HepG2 (cell line): ENCODE measurements around the gene PTGIS. TPM values are rescaled to one million over a fixed set of nuclear protein-coding genes. Genes with fewer than 3 reads are reported as not detected.
A peak's percentile ranks its signal among the peaks of the same experiment; 100 is the strongest.

Experiments used
- BCL3 ChIP-seq: sonication (generic); formaldehyde crosslinking; IDR thresholded peaks from 2 replicates; pipeline ENCODE4 v1.5.1; 2020; ENCODE audit warnings: mild to moderate bottlenecking, missing genetic modification reagents, moderate library complexity
- CSRNP2 ChIP-seq: sonication (generic); formaldehyde crosslinking; conservative IDR thresholded peaks from 2 replicates; pipeline ENCODE4 v1.8.0; 2022; ENCODE audit warnings: low read depth, missing genetic modification reagents
- ELF1 ChIP-seq: sonication (generic); formaldehyde crosslinking; IDR thresholded peaks from 2 replicates; pipeline ENCODE4 v1.4.0; 2020; ENCODE audit warnings: missing genetic modification reagents
- FOXK1 ChIP-seq: sonication (generic); formaldehyde crosslinking; IDR thresholded peaks from 2 replicates; pipeline ENCODE4 v1.4.0; 2020; ENCODE audit warnings: low read depth, missing genetic modification reagents, borderline replicate concordance
- HMGXB3 ChIP-seq: sonication (generic); formaldehyde crosslinking; IDR thresholded peaks from 2 replicates; pipeline ENCODE4 v1.4.0; 2020; ENCODE audit warnings: missing genetic modification reagents, borderline replicate concordance
- MLX ChIP-seq: IDR thresholded peaks from 2 replicates; pipeline ENCODE4 v1.6.1; 2016
- PRPF4 ChIP-seq: fragments of 200-400 bp; formaldehyde crosslinking; IDR thresholded peaks from 2 replicates; pipeline ENCODE4 v1.6.1; 2016; ENCODE audit warnings: low read length, low read depth; ENCODE audit not compliant: poor library complexity, severe bottlenecking
- RAD51 ChIP-seq: fragments of 450-650 bp; IDR thresholded peaks from 2 replicates; pipeline ENCODE4 v1.6.1; 2016; ENCODE audit warnings: borderline replicate concordance
- STAG1 ChIP-seq: sonication (generic); formaldehyde crosslinking; IDR thresholded peaks from 2 replicates; pipeline ENCODE4 v1.4.0; 2020; ENCODE audit warnings: missing genetic modification reagents
- TEAD2 ChIP-seq: sonication (generic); formaldehyde crosslinking; IDR thresholded peaks from 2 replicates; pipeline ENCODE4 v1.9.0; 2021; ENCODE audit warnings: missing genetic modification reagents
- ZNF737 ChIP-seq: sonication (generic); formaldehyde crosslinking; IDR thresholded peaks from 2 replicates; pipeline ENCODE4 v1.5.0; 2020; ENCODE audit warnings: missing genetic modification reagents, mild to moderate bottlenecking, borderline replicate concordance
- polyA plus RNA-seq, 8 experiments: library from polyadenylated mRNA; depleted of rRNA in 3 of 8; stranded (reverse) in 7 of 8; unstranded in 1 of 8; fragments of >200 nt; fragmentation: Illumina TruSeq in 4 of 8; extraction: Trizol in 4 of 8; gene quantifications; 2 replicates each; pipeline versions ENCODE4 v1.2.1 to v1.2.3, GENCODE V29; 2011 to 2016; ENCODE audit warnings: low read depth in 4 of 8, missing spikeins in 1 of 8, mixed read lengths in 1 of 8; ENCODE audit not compliant: insufficient read depth in 1 of 8
- total RNA-seq, 5 experiments: library from RNA; depleted of rRNA; stranded (reverse); fragments of >200 nt; fragmentation: Illumina TruSeq; extraction: Trizol; gene quantifications; 2 replicates each; pipeline ENCODE4 v1.2.3, GENCODE V29; 2016; ENCODE audit warnings: low read depth in 1 of 5
- TF ChIP-seq, protein P1 (sequence below): sonication (generic); formaldehyde crosslinking; IDR thresholded peaks from 2 replicates; pipeline ENCODE4 v1.4.0; 2020; ENCODE audit warnings: mild to moderate bottlenecking, missing genetic modification reagents
- TF ChIP-seq, protein P2 (sequence below): IDR thresholded peaks from 2 replicates; pipeline ENCODE4 v1.6.1; 2016; ENCODE audit warnings: mild to moderate bottlenecking
- TF ChIP-seq, protein P3 (sequence below): sonication (generic); formaldehyde crosslinking; IDR thresholded peaks from 2 replicates; pipeline ENCODE4 v1.5.1; 2020; ENCODE audit warnings: missing genetic modification reagents, mild to moderate bottlenecking, borderline replicate concordance

Gene PTGIS
- total and polyA plus RNA-seq, 2 of the 13 experiments (the other 11 are each of a cell fraction or from before 2014, with no cell fraction given) = not detected

GRCh38 chr20:49603209-49603627, 35.3 kb upstream of the PTGIS start (continued):
- TF ChIP-seq HMGXB3 (CRISPR knock-in tag) (peak; percentile 35; the same call in 1 of the 2 replicates), ELF1 (CRISPR knock-in tag) (0 out of 2 replicates have a peak, but pooled peaks have one; percentile 31), MLX (CRISPR knock-in tag) (0 out of 2 replicates have a peak, but pooled peaks have one; percentile 17), ZNF737 (CRISPR knock-in tag) (no peak), CSRNP2 (CRISPR knock-in tag) (no peak), STAG1 (CRISPR knock-in tag) (peak; percentile 77), FOXK1 (no peak; the same call in 1 of the 2 replicates), TEAD2 (no peak), BCL3 (CRISPR knock-in tag) (no peak), RAD51 (no peak), PRPF4 (no peak)
- TF ChIP-seq, protein P1, sequence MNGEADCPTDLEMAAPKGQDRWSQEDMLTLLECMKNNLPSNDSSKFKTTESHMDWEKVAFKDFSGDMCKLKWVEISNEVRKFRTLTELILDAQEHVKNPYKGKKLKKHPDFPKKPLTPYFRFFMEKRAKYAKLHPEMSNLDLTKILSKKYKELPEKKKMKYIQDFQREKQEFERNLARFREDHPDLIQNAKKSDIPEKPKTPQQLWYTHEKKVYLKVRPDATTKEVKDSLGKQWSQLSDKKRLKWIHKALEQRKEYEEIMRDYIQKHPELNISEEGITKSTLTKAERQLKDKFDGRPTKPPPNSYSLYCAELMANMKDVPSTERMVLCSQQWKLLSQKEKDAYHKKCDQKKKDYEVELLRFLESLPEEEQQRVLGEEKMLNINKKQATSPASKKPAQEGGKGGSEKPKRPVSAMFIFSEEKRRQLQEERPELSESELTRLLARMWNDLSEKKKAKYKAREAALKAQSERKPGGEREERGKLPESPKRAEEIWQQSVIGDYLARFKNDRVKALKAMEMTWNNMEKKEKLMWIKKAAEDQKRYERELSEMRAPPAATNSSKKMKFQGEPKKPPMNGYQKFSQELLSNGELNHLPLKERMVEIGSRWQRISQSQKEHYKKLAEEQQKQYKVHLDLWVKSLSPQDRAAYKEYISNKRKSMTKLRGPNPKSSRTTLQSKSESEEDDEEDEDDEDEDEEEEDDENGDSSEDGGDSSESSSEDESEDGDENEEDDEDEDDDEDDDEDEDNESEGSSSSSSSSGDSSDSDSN (CRISPR knock-in tag) = peak; percentile 76
- TF ChIP-seq, protein P2, sequence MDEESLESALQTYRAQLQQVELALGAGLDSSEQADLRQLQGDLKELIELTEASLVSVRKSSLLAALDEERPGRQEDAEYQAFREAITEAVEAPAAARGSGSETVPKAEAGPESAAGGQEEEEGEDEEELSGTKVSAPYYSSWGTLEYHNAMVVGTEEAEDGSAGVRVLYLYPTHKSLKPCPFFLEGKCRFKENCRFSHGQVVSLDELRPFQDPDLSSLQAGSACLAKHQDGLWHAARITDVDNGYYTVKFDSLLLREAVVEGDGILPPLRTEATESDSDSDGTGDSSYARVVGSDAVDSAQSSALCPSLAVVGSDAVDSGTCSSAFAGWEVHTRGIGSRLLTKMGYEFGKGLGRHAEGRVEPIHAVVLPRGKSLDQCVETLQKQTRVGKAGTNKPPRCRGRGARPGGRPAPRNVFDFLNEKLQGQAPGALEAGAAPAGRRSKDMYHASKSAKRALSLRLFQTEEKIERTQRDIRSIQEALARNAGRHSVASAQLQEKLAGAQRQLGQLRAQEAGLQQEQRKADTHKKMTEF (CRISPR knock-in tag) = 0 out of 2 replicates have a peak, but pooled peaks have one; percentile 16
- TF ChIP-seq, protein P3, sequence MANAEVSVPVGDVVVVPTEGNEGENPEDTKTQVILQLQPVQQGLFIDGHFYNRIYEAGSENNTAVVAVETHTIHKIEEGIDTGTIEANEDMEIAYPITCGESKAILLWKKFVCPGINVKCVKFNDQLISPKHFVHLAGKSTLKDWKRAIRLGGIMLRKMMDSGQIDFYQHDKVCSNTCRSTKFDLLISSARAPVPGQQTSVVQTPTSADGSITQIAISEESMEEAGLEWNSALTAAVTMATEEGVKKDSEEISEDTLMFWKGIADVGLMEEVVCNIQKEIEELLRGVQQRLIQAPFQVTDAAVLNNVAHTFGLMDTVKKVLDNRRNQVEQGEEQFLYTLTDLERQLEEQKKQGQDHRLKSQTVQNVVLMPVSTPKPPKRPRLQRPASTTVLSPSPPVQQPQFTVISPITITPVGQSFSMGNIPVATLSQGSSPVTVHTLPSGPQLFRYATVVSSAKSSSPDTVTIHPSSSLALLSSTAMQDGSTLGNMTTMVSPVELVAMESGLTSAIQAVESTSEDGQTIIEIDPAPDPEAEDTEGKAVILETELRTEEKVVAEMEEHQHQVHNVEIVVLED (CRISPR knock-in tag) = no peak
